ENCODE results near the gene ADRM1.

The ADRM1 gene

GRCh38 chr20:62325172-62325905 is 22.5 kb downstream of the ADRM1 start:
- DNase-seq = no peak

GRCh38 chr20:62326559-62326958 is 23.8 kb downstream of the ADRM1 start:
- no peak for DNase-seq

GRCh38 chr20:62326959-62327725 is 24.3 kb downstream of the ADRM1 start:
- DNase-seq = no peak

GRCh38 chr20:62327726-62328495 is 25.1 kb downstream of the ADRM1 start:
- DNase-seq = no peak

- DNase-seq = no peak
These were observed 26.0 kb downstream of the ADRM1 start for GRCh38 chr20:62328684-62329388.

- DNase-seq = no peak
These were observed 26.9 kb downstream of the ADRM1 start for GRCh38 chr20:62329389-62330377.

- DNase-seq = no peak
These were observed 27.9 kb downstream of the ADRM1 start for GRCh38 chr20:62330576-62331317.

- no peak for DNase-seq
These were observed 28.6 kb downstream of the ADRM1 start for GRCh38 chr20:62331347-62331746.

- no peak for DNase-seq
These were observed 29.6 kb downstream of the ADRM1 start for GRCh38 chr20:62332421-62332820.

- DNase-seq = no peak
These were observed 30.4 kb downstream of the ADRM1 start for GRCh38 chr20:62332989-62333819.

- DNase-seq = no peak
These were observed 31.2 kb downstream of the ADRM1 start for GRCh38 chr20:62333820-62334595.

GRCh38 chr20:62334881-62335280 is 32.1 kb downstream of the ADRM1 start:
- DNase-seq = no peak

- no peak for DNase-seq
These were observed 32.7 kb downstream of the ADRM1 start for GRCh38 chr20:62335532-62335931.

- no peak for DNase-seq
These were observed 33.5 kb downstream of the ADRM1 start for GRCh38 chr20:62336329-62336728.

- no peak for DNase-seq
These were observed 34.2 kb downstream of the ADRM1 start for GRCh38 chr20:62336775-62337557.

GRCh38 chr20:62337558-62338293 is 34.9 kb downstream of the ADRM1 start:
- no peak for DNase-seq

GRCh38 chr20:62338294-62338620 is 35.5 kb downstream of the ADRM1 start:
- no peak for DNase-seq

GRCh38 chr20:62339647-62340062 is 36.9 kb downstream of the ADRM1 start:
- DNase-seq = no peak

All from activated CD4-positive, alpha-beta T cell treated with anti-CD3 and anti-CD28 coated beads, Interleukin-2, amount 50 U/mL, for 1 hour (primary cell).